ENCODE data around the gene GPR162. TPM values are rescaled to one million over a fixed set of nuclear protein-coding genes. Genes with fewer than 3 reads are reported as not detected.
A peak's percentile ranks its signal among the peaks of the same experiment; 100 is the strongest.

GPR162 gene
- total RNA-seq, 2 experiments from 2014 or later = 0.24 TPM; not detected in 1

GRCh38 chr12:6831450-6831995 lies 9.9 kb downstream of the GPR162 start:
- Mint-ChIP-seq H3K4me3 (no peak overlapping the region), H3K36me3 (ENCODE audit: low read depth) (no peaks in the 10 kb centered on the region), H3K4me1 (ENCODE audit: low read depth) (peaks cover 17% of the 10 kb centered on the region), H3K27me3 (ENCODE audit: low read depth) (peaks cover 7% of the 10 kb centered on the region), H3K9me3 (no peaks in the 10 kb centered on the region), H3K27ac (no peak overlapping the region)
- CTCF ChIA-PET = interaction anchor here (0.6 to 11.7 kb wide), 5 partner anchors 11 to 1997 kb away, joined by 5 to 166 read pairs (median 9); partner anchors contain the start of genes MLF2 and SPSB2
- intact Hi-C loops (cut with micrococcal nuclease) = no loop called here
- no peak for DNase-seq

DNA sequence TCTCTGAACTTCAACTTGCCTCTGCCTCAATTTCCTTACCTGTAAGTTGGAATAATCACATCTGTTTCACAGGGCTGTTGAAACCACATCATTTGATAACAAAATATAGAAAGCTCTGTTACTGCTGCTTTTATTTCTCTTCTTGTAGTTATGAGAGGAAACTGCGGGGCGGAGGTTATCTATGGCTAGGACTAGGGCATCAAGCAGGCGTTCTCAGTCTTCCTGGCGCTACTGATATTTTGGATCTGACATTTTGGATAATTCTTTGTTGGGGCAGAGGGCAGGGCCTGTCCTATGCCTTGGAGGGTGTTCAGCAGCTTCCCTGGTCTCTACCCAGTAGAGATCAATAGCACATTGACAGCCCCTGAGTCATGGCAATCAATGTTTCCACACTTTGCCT lies 10.5 kb downstream of the GPR162 start:
- CTCF ChIA-PET = interaction anchor here (0.6 to 4.9 kb wide), 4 partner anchors 37 to 79 kb away, joined by 3 to 40 read pairs (median 8); partner anchors contain the start of genes MLF2 and SPSB2
- intact Hi-C loops (cut with micrococcal nuclease) = no loop called here
- Mint-ChIP-seq H3K27ac (no peak overlapping the region), H3K4me1 (ENCODE audit: low read depth) (peaks cover 17% of the 10 kb centered on the region), H3K4me3 (no peak overlapping the region), H3K27me3 (ENCODE audit: low read depth) (peaks cover 7% of the 10 kb centered on the region), H3K9me3 (no peaks in the 10 kb centered on the region), H3K36me3 (ENCODE audit: low read depth) (no peaks in the 10 kb centered on the region)
- no peak for DNase-seq

DNA sequence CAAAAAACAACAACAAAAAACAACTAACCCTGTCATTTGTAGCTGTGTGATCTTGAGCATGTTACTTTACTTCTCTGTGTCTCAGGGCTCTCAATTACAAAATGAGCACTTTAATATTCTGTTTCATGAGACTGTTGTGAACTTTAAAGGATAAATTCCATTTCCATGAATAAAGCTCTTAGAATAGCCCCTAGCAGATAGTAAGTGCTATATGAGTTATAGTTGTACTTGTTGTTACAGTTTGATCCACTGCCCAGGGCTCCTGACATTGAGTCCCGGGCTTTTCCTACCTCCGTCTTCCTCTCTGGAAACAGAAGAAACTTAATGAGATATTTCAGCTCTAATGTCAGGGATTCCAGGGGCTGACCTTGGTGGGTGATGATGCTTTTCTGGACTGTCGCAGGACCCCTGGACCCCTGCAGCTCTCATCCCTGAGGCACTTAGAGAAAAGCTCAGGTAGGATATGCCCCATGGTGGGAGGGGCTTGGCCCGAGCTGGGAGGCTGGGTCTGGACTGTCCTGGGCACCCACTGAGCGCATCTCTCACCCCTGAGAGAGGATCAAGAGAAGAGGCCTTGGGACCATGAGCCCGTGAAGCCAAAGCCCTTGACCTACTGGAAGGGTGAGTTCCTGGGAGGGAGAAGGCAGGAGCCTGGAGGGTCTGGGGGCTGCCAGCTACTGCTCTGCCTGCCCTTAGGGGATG lies 11.7 kb downstream of the GPR162 start:
- H3K4me3 Mint-ChIP-seq = no peak overlapping the region
- peaks cover 10% of the 10 kb centered on the region for H3K4me1 Mint-ChIP-seq (ENCODE audit: low read depth)
- intact Hi-C loops (cut with micrococcal nuclease) = no loop called here
- no peaks in the 10 kb centered on the region for H3K27me3 Mint-ChIP-seq (ENCODE audit: low read depth)
- H3K36me3 Mint-ChIP-seq (ENCODE audit: low read depth) = no peaks in the 10 kb centered on the region
- no peak for DNase-seq
- no peaks in the 10 kb centered on the region for H3K9me3 Mint-ChIP-seq
- no peak overlapping the region for H3K27ac Mint-ChIP-seq
- CTCF ChIA-PET = interaction anchor here (0.7 to 4.9 kb wide), 15 partner anchors 9 to 295 kb away, joined by 3 to 43 read pairs (median 3); partner anchors contain the start of genes CDCA3, GPR162, MLF2 and SPSB2

DNA sequence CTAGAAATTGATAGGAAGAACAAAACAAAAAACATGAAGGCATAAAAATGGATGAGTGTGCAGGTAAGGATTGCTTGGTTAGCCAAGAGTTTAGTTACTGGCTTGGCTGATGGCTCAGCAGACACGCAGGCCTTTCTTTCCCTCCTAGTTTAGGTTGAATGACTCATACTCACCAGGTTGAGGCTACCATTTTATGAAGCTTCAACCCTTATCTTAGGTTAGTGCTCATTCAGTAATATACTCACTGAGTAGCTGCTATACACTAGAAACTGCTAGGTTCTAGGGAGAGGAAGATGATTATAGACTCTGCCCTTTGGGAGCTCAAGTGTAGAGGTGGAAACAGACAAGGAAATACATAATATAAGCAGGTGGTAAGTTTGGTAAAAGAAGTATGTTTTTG lies 12.6 kb downstream of the GPR162 start:
- Mint-ChIP-seq H3K27ac (no peak overlapping the region), H3K36me3 (ENCODE audit: low read depth) (no peaks in the 10 kb centered on the region), H3K4me3 (no peak overlapping the region), H3K27me3 (ENCODE audit: low read depth) (no peaks in the 10 kb centered on the region), H3K4me1 (ENCODE audit: low read depth) (peaks cover 5% of the 10 kb centered on the region), H3K9me3 (no peaks in the 10 kb centered on the region)
- CTCF ChIA-PET = interaction anchor here (0.6 to 4.9 kb wide), 23 partner anchors 8 to 258 kb away, joined by 3 to 43 read pairs (median 3); partner anchors contain the start of genes CDCA3, COPS7A, GPR162 and MLF2
- intact Hi-C loops (cut with micrococcal nuclease) = loop anchor here (2.0 kb wide), 2 partner anchors 81 to 145 kb away; partner anchors contain the start of genes MLF2 and ZNF384
- no peak for DNase-seq

DNA sequence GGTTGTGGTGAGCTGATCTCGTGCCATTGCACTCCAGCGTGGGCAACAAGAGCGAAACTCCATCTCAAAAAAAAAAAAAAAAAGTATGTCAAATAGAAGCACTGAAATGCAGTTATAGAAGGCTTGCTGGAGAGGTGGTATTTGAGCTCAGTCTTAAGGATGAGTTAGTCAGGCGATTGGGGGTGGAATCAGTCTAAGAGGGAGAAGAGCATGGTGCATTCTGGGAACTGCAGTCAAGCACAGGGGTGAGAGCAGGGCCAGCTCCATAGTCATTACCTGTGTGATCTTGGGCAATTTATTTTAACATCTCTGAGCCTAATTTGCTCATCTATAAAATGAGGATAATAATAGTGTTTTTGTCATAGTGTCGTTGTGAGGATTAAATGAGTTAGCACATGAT lies 13.3 kb downstream of the GPR162 start:
- intact Hi-C loops (cut with micrococcal nuclease) = loop anchor here (2.0 kb wide), 2 partner anchors 82 to 146 kb away; partner anchors contain the start of genes MLF2 and ZNF384
- H3K27me3 Mint-ChIP-seq (ENCODE audit: low read depth) = no peaks in the 10 kb centered on the region
- CTCF ChIA-PET = interaction anchor here (0.5 to 4.9 kb wide), 21 partner anchors 9 to 270 kb away, joined by 3 to 43 read pairs (median 3); partner anchors contain the start of genes CDCA3, COPS7A, GPR162 and MLF2
- DNase-seq = no peak
- no peak overlapping the region for H3K27ac Mint-ChIP-seq
- peaks cover 3% of the 10 kb centered on the region for H3K4me1 Mint-ChIP-seq (ENCODE audit: low read depth)
- H3K4me3 Mint-ChIP-seq = no peak overlapping the region
- H3K36me3 Mint-ChIP-seq (ENCODE audit: low read depth) = no peaks in the 10 kb centered on the region
- no peaks in the 10 kb centered on the region for H3K9me3 Mint-ChIP-seq

DNA sequence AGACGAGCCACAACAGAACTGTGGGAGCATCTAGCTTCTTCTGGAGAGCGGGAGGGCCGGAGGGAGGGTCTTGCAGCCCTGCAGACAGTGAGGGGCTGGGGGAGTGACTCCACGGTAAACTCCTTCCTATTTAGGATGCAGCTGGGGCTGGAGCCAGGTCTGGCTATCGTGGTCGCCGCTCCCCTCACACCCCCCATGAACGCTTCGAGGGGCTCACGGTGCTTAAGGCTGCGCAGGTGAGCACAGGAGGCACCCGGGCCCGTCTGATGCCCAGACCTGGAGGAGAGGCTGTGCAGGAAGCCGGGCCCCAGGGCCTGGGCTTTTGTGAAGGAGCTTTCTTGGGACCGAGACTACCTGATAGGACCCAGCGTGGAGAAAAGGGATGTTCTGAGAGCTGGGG lies 15.2 kb downstream of the GPR162 start:
- no peaks in the 10 kb centered on the region for H3K36me3 Mint-ChIP-seq (ENCODE audit: low read depth)
- H3K4me1 Mint-ChIP-seq (ENCODE audit: low read depth) = peaks cover 3% of the 10 kb centered on the region
- CTCF ChIA-PET = interaction anchor here (0.6 to 4.2 kb wide), 12 partner anchors 7 to 257 kb away, joined by 3 to 43 read pairs (median 4); partner anchors contain the start of genes GPR162, P3H3, SPSB2 and USP5
- H3K9me3 Mint-ChIP-seq = no peaks in the 10 kb centered on the region
- no peak for DNase-seq
- intact Hi-C loops (cut with micrococcal nuclease) = no loop called here
- H3K27ac Mint-ChIP-seq = no peak overlapping the region
- no peak overlapping the region for H3K4me3 Mint-ChIP-seq
- no peaks in the 10 kb centered on the region for H3K27me3 Mint-ChIP-seq (ENCODE audit: low read depth)

DNA sequence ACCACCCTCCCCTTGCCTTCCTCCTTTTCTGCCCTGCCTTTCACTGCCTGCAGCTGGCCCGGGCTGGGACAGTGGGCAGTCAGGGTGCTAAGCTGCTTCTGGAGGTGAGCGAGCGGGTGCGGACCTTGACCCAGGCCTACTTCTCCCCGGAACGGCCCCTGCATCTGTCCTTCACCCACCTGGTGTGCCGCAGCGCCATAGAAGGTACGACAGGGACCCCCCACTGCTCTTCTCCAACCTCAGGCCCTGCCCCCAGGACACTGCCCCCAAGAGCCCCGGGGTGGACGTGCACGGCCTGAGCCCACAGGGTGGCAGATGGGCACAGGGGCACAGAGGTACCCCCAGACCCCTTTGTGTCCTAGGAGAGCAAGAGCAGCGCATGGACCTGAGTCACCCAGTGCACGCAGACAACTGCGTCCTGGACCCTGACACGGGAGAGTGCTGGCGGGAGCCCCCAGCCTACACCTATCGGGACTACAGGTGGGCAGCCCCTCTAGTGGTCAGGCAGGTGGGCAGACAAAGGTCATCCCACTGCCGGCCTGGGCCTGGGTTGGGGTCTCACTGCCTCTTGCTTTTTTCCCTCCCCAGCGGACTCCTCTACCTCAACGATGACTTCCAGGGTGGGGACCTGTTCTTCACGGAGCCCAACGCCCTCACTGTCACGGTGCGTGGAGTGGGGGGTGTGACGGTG lies 15.9 kb downstream of the GPR162 start:
- H3K9me3 Mint-ChIP-seq = no peaks in the 10 kb centered on the region
- H3K27ac Mint-ChIP-seq = no peak overlapping the region
- no peak for DNase-seq
- no peaks in the 10 kb centered on the region for H3K36me3 Mint-ChIP-seq (ENCODE audit: low read depth)
- CTCF ChIA-PET = interaction anchor here (0.6 to 4.2 kb wide), 9 partner anchors 9 to 148 kb away, joined by 3 to 43 read pairs (median 4); partner anchors contain the start of genes GPR162, P3H3, SPSB2 and USP5
- H3K4me3 Mint-ChIP-seq = no peak overlapping the region
- peaks cover 3% of the 10 kb centered on the region for H3K4me1 Mint-ChIP-seq (ENCODE audit: low read depth)
- H3K27me3 Mint-ChIP-seq (ENCODE audit: low read depth) = no peaks in the 10 kb centered on the region
- intact Hi-C loops (cut with micrococcal nuclease) = no loop called here

GRCh38 chr12:6838854-6839253 lies 17.2 kb downstream of the GPR162 start:
- H3K27me3 Mint-ChIP-seq (ENCODE audit: low read depth) = no peaks in the 10 kb centered on the region
- DNase-seq = no peak
- peaks cover 3% of the 10 kb centered on the region for H3K4me1 Mint-ChIP-seq (ENCODE audit: low read depth)
- no peaks in the 10 kb centered on the region for H3K36me3 Mint-ChIP-seq (ENCODE audit: low read depth)
- intact Hi-C loops (cut with micrococcal nuclease) = no loop called here
- CTCF ChIA-PET = interaction anchor here (1.0 to 1.9 kb wide), 2 partner anchors 15 to 68 kb away, joined by 3 to 5 read pairs; no protein-coding TSS in a partner anchor
- H3K4me3 Mint-ChIP-seq = no peak overlapping the region
- no peak overlapping the region for H3K27ac Mint-ChIP-seq
- H3K9me3 Mint-ChIP-seq = no peaks in the 10 kb centered on the region

- intact Hi-C loops (cut with micrococcal nuclease) = no loop called here
- no peak for DNase-seq
- peaks cover 3% of the 10 kb centered on the region for H3K4me1 Mint-ChIP-seq (ENCODE audit: low read depth)
- CTCF ChIA-PET = interaction anchor here (0.8 to 1.9 kb wide), 4 partner anchors 14 to 192 kb away, joined by 3 to 6 read pairs (median 5); partner anchors contain the start of gene ACRBP
- H3K27ac Mint-ChIP-seq = peak overlapping the region; percentile 36
- H3K36me3 Mint-ChIP-seq (ENCODE audit: low read depth) = no peaks in the 10 kb centered on the region
- H3K27me3 Mint-ChIP-seq (ENCODE audit: low read depth) = no peaks in the 10 kb centered on the region
- no peaks in the 10 kb centered on the region for H3K9me3 Mint-ChIP-seq
- no peak overlapping the region for H3K4me3 Mint-ChIP-seq
Measured at GRCh38 chr12:6839482-6840201, 18.0 kb downstream of the GPR162 start.

DNA sequence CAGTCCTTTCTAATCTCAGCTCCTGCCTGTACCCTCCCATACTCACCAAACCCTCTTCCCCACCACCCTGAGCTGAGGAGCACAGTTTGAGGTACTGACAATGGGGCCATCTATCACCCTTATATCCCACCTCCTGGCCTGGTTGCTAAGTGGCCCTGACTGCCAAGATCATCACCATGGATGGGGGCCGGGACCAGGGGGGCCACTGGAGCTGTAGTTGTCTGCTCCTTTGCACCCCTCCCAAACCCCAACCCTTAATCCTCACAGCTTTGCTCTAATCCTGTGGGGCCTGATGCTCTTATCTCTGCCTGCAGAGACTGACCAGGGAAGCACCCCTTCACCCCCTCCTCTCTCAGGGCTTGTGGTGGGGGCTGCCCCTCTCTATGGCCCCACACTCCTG lies 18.7 kb downstream of the GPR162 start:
- CTCF ChIA-PET = interaction anchor here (0.8 to 1.6 kb wide), 2 partner anchors 86 to 193 kb away, joined by 5 to 6 read pairs; partner anchors contain the start of gene ACRBP
- H3K27me3 Mint-ChIP-seq (ENCODE audit: low read depth) = no peaks in the 10 kb centered on the region
- no peaks in the 10 kb centered on the region for H3K9me3 Mint-ChIP-seq
- no peak overlapping the region for H3K4me3 Mint-ChIP-seq
- intact Hi-C loops (cut with micrococcal nuclease) = no loop called here
- no peaks in the 10 kb centered on the region for H3K36me3 Mint-ChIP-seq (ENCODE audit: low read depth)
- H3K4me1 Mint-ChIP-seq (ENCODE audit: low read depth) = peaks cover 3% of the 10 kb centered on the region
- no peak for DNase-seq
- no peak overlapping the region for H3K27ac Mint-ChIP-seq

DNA sequence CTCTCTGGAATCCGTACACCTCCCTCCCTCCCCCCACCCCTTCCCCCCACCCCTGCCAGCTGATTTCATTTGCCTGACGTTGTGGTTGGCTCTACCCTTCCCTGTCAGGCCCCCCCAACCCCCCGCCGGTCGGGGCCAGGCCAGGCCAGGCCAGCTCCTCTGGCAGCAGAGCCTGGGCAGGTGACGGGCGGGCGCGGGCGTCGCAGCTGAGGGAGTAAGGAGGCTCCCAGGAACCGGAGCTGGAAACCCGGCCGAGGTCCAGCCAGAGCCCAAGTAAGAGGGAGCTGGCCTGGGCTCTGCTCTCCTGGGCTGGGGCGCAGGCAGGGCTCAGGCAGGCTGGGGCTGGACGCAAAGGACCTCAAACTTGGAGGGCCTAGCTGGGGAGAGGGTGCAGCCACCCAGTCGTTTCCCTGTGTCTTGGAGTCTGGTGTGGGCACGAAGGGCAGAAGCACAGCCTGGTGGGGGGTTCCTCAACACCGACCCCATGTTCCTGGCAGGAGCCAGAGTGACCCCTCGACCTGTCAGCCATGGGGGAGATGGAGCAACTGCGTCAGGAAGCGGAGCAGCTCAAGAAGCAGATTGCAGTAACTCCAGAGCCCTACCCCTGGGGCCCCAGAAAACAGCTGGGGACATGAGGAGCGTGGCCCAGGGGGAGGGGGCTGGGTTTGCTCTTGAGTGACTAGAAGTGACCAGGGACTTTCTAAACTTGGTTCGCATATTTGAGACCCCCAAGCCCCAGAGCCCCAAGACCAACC lies 19.3 kb downstream of the GPR162 start, which contains the start of gene GNB3:
Gene GNB3 (plus strand): TSS at position 165 of the 755 bp plus-strand sequence. CDS start 363 bp downstream, at position 528.
- Mint-ChIP-seq H3K27me3 (ENCODE audit: low read depth) (no peaks in the 10 kb centered on the region), H3K27ac (no peak within 1 kb of the TSS), H3K9me3 (no peaks in the 10 kb centered on the region), H3K4me1 (ENCODE audit: low read depth) (no peaks in the 10 kb centered on the region), H3K36me3 (ENCODE audit: low read depth) (peaks cover 2% of the 10 kb centered on the region), H3K4me3 (no peak within 1 kb of the TSS)
- intact Hi-C loops (cut with micrococcal nuclease) = no loop called here
- DNase-seq = no peak
- CTCF ChIA-PET = interaction anchor here (0.6 to 1.6 kb wide), 2 partner anchors 87 to 134 kb away, joined by 3 to 5 read pairs; no protein-coding TSS in a partner anchor
